Measurements from ENCODE around the gene ANKLE2. TPM values are rescaled to one million over a fixed set of nuclear protein-coding genes. Genes with fewer than 3 reads are reported as not detected.

ANKLE2 gene
- total RNA-seq, 1 experiment from 2014 or later: 80.3 TPM

- no peaks in the 10 kb centered on the region for H3K9me3 ChIP-seq (ENCODE audit: control insufficient read depth, low read depth, low read length)
- H3K4me1 ChIP-seq (ENCODE audit: insufficient read depth, low read length): no peaks in the 10 kb centered on the region
- Mint-ChIP-seq H3K36me3 (ENCODE audit: insufficient read depth in 1 of 3, low read depth in 3 of 3) (peaks cover 14 to 69% (median 50%) of the 10 kb centered on the region in 3 experiments), H3K27ac (no peak overlapping the region), H3K4me3 (no peak overlapping the region), H3K9me3 (no peaks in the 10 kb centered on the region), H3K27me3 (ENCODE audit: low read depth) (no peaks in the 10 kb centered on the region), H3K4me1 (peaks cover 3 to 7% of the 10 kb centered on the region in 2 experiments)
- no peak overlapping the region for H2BK5ac ChIP-seq (ENCODE audit: insufficient read length, low read length)
- no peaks in the 10 kb centered on the region for H3K79me1 ChIP-seq (ENCODE audit: insufficient read depth, low read depth, low read length, poor library complexity, severe bottlenecking)
- no peak overlapping the region for H2BK20ac ChIP-seq (ENCODE audit: low read depth, low read length, poor library complexity, severe bottlenecking)
- WGBS (ENCODE audit: extremely low coverage, insufficient read length, low lambda C conversion rate): no CpG with 5 or more reads among the region's 41 CpGs
- H3K18ac ChIP-seq (ENCODE audit: insufficient read length, low read depth, low read length): no peak overlapping the region
- H3K27ac ChIP-seq (ENCODE audit: insufficient read length, low read depth, low read length): no peak overlapping the region
- H3K4me2 ChIP-seq (ENCODE audit: insufficient read depth, insufficient read length, low read length): no peak overlapping the region
- no peak overlapping the region for H3K9ac ChIP-seq (ENCODE audit: extremely low read depth, insufficient read length, low read length)
- H3K14ac ChIP-seq (ENCODE audit: insufficient read depth, low read length): no peak overlapping the region
- H2BK12ac ChIP-seq (ENCODE audit: insufficient read length, low read depth, low read length): no peak overlapping the region
- H4K91ac ChIP-seq (ENCODE audit: insufficient read length, low read depth, low read length): no peak overlapping the region
- H2AK5ac ChIP-seq (ENCODE audit: insufficient read length, low read length): no peak overlapping the region
- no peak overlapping the region for H3T11ph ChIP-seq (ENCODE audit: low read length)
- H3K56ac ChIP-seq (ENCODE audit: insufficient read length, low read depth, low read length): no peak overlapping the region
- no peak overlapping the region for H4K5ac ChIP-seq (ENCODE audit: insufficient read length, low read depth, low read length)
- no peak for TF ChIP-seq CTCF (conservative IDR thresholded peaks at IDR 0.05)
- no peaks in the 10 kb centered on the region for H3K79me2 ChIP-seq (ENCODE audit: insufficient read depth, low read length)
- no peaks in the 10 kb centered on the region for H4K20me1 ChIP-seq (ENCODE audit: control insufficient read depth, insufficient read depth, insufficient read length)
- H3K4ac ChIP-seq (ENCODE audit: low read depth, low read length): no peak overlapping the region
- no peak overlapping the region for H2AFZ ChIP-seq (ENCODE audit: low read length)
- H2BK15ac ChIP-seq (ENCODE audit: low read depth, low read length): no peak overlapping the region
- H3K23ac ChIP-seq (ENCODE audit: insufficient read length, low read depth, low read length): no peak overlapping the region
- H3K27me3 ChIP-seq (ENCODE audit: insufficient read depth, low read length): no peaks in the 10 kb centered on the region
- no peak overlapping the region for H2BK120ac ChIP-seq (ENCODE audit: low read depth, low read length, poor library complexity, severe bottlenecking)
- no peaks in the 10 kb centered on the region for H3K23me2 ChIP-seq (ENCODE audit: insufficient read length, low read depth, low read length, poor library complexity, severe bottlenecking)
- no peak for DNase-seq
- no peak overlapping the region for H4K8ac ChIP-seq (replicated peaks; ENCODE audit: insufficient read length, low read depth, low read length)
Observed at GRCh38 chr12:132773077-132773955, 11.7 kb upstream of the ANKLE2 start.
